Tibial nerve (tissue), 3 donors: ENCODE data around the gene CUEDC1.
A peak's percentile ranks its signal among the peaks of the same experiment; 100 is the strongest.

Experiments
- EP300 ChIP-seq, 2 donors: sonication (generic); formaldehyde crosslinking; IDR thresholded peaks; one replicate each; pipeline ENCODE4 v1.6.1; 2017; ENCODE audit warnings: antibody characterized with exemption in 2 of 2, mild to moderate bottlenecking in 1 of 2
- POLR2A ChIP-seq, 2 donors: fragments of 450-650 bp; IDR thresholded peaks; one replicate each; pipeline ENCODE4 v1.6.1; 2017; ENCODE audit warnings: antibody characterized with exemption in 2 of 2, mild to moderate bottlenecking in 2 of 2, moderate library complexity in 2 of 2

DNA sequence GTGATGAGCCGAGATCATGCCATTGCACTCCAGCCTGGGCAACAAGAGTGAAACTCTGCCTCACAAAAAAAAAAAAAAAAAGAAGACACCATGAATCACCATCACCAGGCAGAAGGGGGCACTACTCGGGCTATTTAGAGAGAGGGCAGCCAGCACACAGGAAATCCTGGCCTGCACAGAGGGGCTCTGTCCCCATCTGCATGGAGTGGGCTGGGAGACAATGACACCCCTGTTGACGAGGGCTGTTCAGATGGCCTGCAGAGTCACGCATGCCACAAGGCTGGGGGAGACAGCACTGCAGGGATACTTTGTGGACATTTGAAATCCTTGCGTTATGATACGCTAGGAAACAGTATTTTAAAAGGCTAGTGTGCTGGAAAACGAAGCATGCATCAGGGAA lies 48.3 kb downstream of the CUEDC1 start:
- TF ChIP-seq POLR2A (IDR thresholded peaks at IDR 0.05) (no peak), EP300 (IDR thresholded peaks at IDR 0.05) (peak in 1 of 2 donors; percentile 71)
